ENCODE results near the gene KIRREL3.

GRCh38 chr11:126640186-126640585 is 360.4 kb downstream of the KIRREL3 start:
- TF ChIP-seq EP300 (IDR thresholded peaks at IDR 0.05) = no peak
- TF ChIP-seq CTCF (IDR thresholded peaks at IDR 0.05) = no peak
- no peak for TF ChIP-seq POLR2A (IDR thresholded peaks at IDR 0.05)

Measured in ovary (tissue), 3 donors.